SU-DHL-6 (cell line): ENCODE data around the gene OS9.

Source experiments
- H2AFZ ChIP-seq: fragments of 200-600 bp; sonication (generic); 2 replicates; pipeline ENCODE4 v1.6.1; 2014; ENCODE audit warnings: low read depth, mild to moderate bottlenecking, moderate library complexity, mixed read lengths, antibody characterized with exemption, low read length; ENCODE audit not compliant: severe bottlenecking
- H3F3A ChIP-seq: fragments of 200-600 bp; shearing (Covaris generic); 2 replicates; pipeline ENCODE4 v1.6.0; 2016; ENCODE audit warnings: antibody characterized with exemption, mild to moderate bottlenecking; ENCODE audit not compliant: insufficient read depth
- H3K27ac ChIP-seq: fragments of 200-600 bp; sonication (generic); 2 replicates; pipeline ENCODE4 v1.5.1; 2016; ENCODE audit warnings: low read depth, mild to moderate bottlenecking, low read length, moderate library complexity, mixed read lengths
- H3K27me3 ChIP-seq: fragments of 200-600 bp; sonication (generic), shearing (Covaris generic); 2 replicates; pipeline ENCODE4 v1.6.0; 2014; ENCODE audit warnings: mild to moderate bottlenecking, low read length
- H3K36me3 ChIP-seq: fragments of 200-600 bp; sonication (generic); 2 replicates; pipeline ENCODE4 v1.6.1; 2014; ENCODE audit warnings: mild to moderate bottlenecking, low read length, mixed read lengths
- H3K4me2 ChIP-seq: fragments of 300-600, 200-600 bp; shearing (Covaris generic), sonication (generic); 2 replicates; pipeline ENCODE4 v1.6.0; 2014; ENCODE audit warnings: low read length, low read depth, mild to moderate bottlenecking; ENCODE audit not compliant: poor library complexity, severe bottlenecking
- H3K4me3 ChIP-seq: fragments of 200-600 bp; sonication (generic); 2 replicates; pipeline ENCODE4 v1.5.1; 2014; ENCODE audit warnings: antibody characterized with exemption, low read length, mild to moderate bottlenecking, mixed read lengths; ENCODE audit not compliant: insufficient read depth, poor library complexity, severe bottlenecking
- H3K79me2 ChIP-seq: fragments of 200-600 bp; sonication (generic); 2 replicates; pipeline ENCODE4 v1.6.1; 2014; ENCODE audit warnings: mild to moderate bottlenecking, low read length, moderate library complexity; ENCODE audit not compliant: insufficient read depth
- H3K9ac ChIP-seq: fragments of 200-600 bp; sonication (generic); 2 replicates; pipeline ENCODE4 v1.7.0; 2014; ENCODE audit warnings: mild to moderate bottlenecking, low read length
- H3K9me2 ChIP-seq: fragments of 200-600 bp; sonication (generic); replicated peaks from 2 replicates; pipeline ENCODE4 v1.6.1; 2014; ENCODE audit warnings: low read length; ENCODE audit not compliant: insufficient read depth
- H3K9me3 ChIP-seq: fragments of 200-600 bp; sonication (generic); 2 replicates; pipeline ENCODE4 v1.6.1; 2014; ENCODE audit warnings: low read length, mixed read lengths; ENCODE audit not compliant: insufficient read depth
- H4K20me1 ChIP-seq: fragments of 200-600 bp; sonication (generic); 2 replicates; pipeline ENCODE4 v1.6.1; 2014; ENCODE audit warnings: low read depth, mild to moderate bottlenecking, antibody characterized with exemption, low read length, moderate library complexity, mixed read lengths
- CTCF ChIP-seq: fragments of 200-600 bp; sonication (generic); IDR thresholded peaks from one replicate; pipeline ENCODE4 v1.5.1; 2017; ENCODE audit warnings: antibody characterized with exemption, mild to moderate bottlenecking, low read length, moderate library complexity; ENCODE audit not compliant: insufficient read depth, poor library complexity, severe bottlenecking
- EZH2phosphoT487 ChIP-seq: fragments of 200-600 bp; sonication (generic), shearing (Covaris generic); conservative IDR thresholded peaks from 2 replicates; pipeline ENCODE4 v1.6.1; 2018; ENCODE audit warnings: mild to moderate bottlenecking, antibody characterized with exemption, low read length, moderate library complexity, mixed read lengths

Gene OS9

GRCh38 chr12:57724936-57725740, 31.2 kb downstream of the OS9 start:
- H3F3A ChIP-seq = no peaks in the 10 kb centered on the region
- no peak overlapping the region for H3K27ac ChIP-seq
- H3K27me3 ChIP-seq = no peaks in the 10 kb centered on the region
- H3K9ac ChIP-seq = no peak overlapping the region
- TF ChIP-seq EZH2phosphoT487 (no peak), CTCF (no peak)
- no peak overlapping the region for H3K4me2 ChIP-seq
- H3K79me2 ChIP-seq = no peaks in the 10 kb centered on the region
- no peak overlapping the region for H2AFZ ChIP-seq
- no peak overlapping the region for H3K4me3 ChIP-seq
- H4K20me1 ChIP-seq = no peaks in the 10 kb centered on the region
- 0 out of 2 replicates have a peak, but pooled peaks cover 2% of the 10 kb centered on the region for H3K36me3 ChIP-seq
- no peaks in the 10 kb centered on the region for H3K9me3 ChIP-seq
- no peaks in the 10 kb centered on the region for H3K9me2 ChIP-seq

GRCh38 chr12:57725851-57726150, 31.9 kb downstream of the OS9 start:
- H3K27me3 ChIP-seq = no peaks in the 10 kb centered on the region
- no peaks in the 10 kb centered on the region for H3F3A ChIP-seq
- H3K9me2 ChIP-seq = no peaks in the 10 kb centered on the region
- no peaks in the 10 kb centered on the region for H3K9me3 ChIP-seq
- H3K36me3 ChIP-seq = 0 out of 2 replicates have a peak, but pooled peaks cover 3% of the 10 kb centered on the region
- H3K27ac ChIP-seq = no peak overlapping the region
- H3K9ac ChIP-seq = no peak overlapping the region
- H4K20me1 ChIP-seq = no peaks in the 10 kb centered on the region
- no peaks in the 10 kb centered on the region for H3K79me2 ChIP-seq
- H3K4me2 ChIP-seq = no peak overlapping the region
- H2AFZ ChIP-seq = no peak overlapping the region
- no peak for TF ChIP-seq CTCF
- no peak for TF ChIP-seq EZH2phosphoT487
- H3K4me3 ChIP-seq = no peak overlapping the region

GRCh38 chr12:57726151-57726883, 32.4 kb downstream of the OS9 start:
- H3K36me3 ChIP-seq = 0 out of 2 replicates have a peak, but pooled peaks cover 3% of the 10 kb centered on the region
- no peak overlapping the region for H3K27ac ChIP-seq

More at GRCh38 chr12:57726151-57726883, 32.4 kb downstream of the OS9 start:
- TF ChIP-seq EZH2phosphoT487 = no peak
- peak; percentile 20 for TF ChIP-seq CTCF
- Histone ChIP-seq H3K4me2 (no peak overlapping the region), H3K9me3 (no peaks in the 10 kb centered on the region), H3K9me2 (no peaks in the 10 kb centered on the region), H3K79me2 (no peaks in the 10 kb centered on the region), H3F3A (no peaks in the 10 kb centered on the region), H2AFZ (no peak overlapping the region), H3K27me3 (no peaks in the 10 kb centered on the region), H4K20me1 (no peaks in the 10 kb centered on the region), H3K9ac (no peak overlapping the region), H3K4me3 (no peak overlapping the region)
